Spleen (tissue), 7 donors: ENCODE results near the gene OR6C4.

ENCODE experiments used
- CTCF ChIP-seq, 11 experiments: fragments of 200-600 bp in 7 of 11; fragments of 450-650 bp in 4 of 11; sonication (generic) in 4 of 11; IDR thresholded peaks in 8 of 11; conservative IDR thresholded peaks in 3 of 11; 1 replicate in 7 of 11; 2 replicates in 4 of 11; pipeline versions ENCODE4 v1.4.0 to v1.8.0; 2016 to 2021; ENCODE audit warnings: antibody characterized with exemption in 11 of 11, inconsistent platforms in 4 of 11, mild to moderate bottlenecking in 1 of 11
- POLR2A ChIP-seq, 3 donors: fragments of 450-650 bp; IDR thresholded peaks; one replicate each; pipeline ENCODE4 v1.5.1; 2017; ENCODE audit warnings: antibody characterized with exemption in 3 of 3, mild to moderate bottlenecking in 1 of 3
- POLR2AphosphoS5 ChIP-seq, 3 donors: sonication (generic); formaldehyde crosslinking; IDR thresholded peaks; one replicate each; pipeline ENCODE4 v1.5.1; 2017; ENCODE audit warnings: antibody characterized with exemption in 3 of 3
- donor health status: DM: no; HTN: no; CAD: no; lungs with moderate emphysema.
- donor health status: DM: no; HTN: no; CAD: no.
- donor health status: DM: no; HTN: no; CAD: no.

GRCh38 chr12:55582066-55582465 is 32.7 kb downstream of the OR6C4 start:
- TF ChIP-seq CTCF (IDR thresholded peaks at IDR 0.05 in 8 of 11, conservative IDR thresholded peaks at IDR 0.05 in 3 of 11), result no peak
- no peak for TF ChIP-seq POLR2A (IDR thresholded peaks at IDR 0.05)
- no peak for TF ChIP-seq POLR2AphosphoS5 (IDR thresholded peaks at IDR 0.05)
